G401 (cell line): ENCODE results near the gene C1orf232. TPM values are rescaled to one million over a fixed set of nuclear protein-coding genes. Genes with fewer than 3 reads are reported as not detected.

Experiments
- DNase-seq: peaks from one replicate; pipeline ENCODE4 v3.0.0-alpha.2; 2015; ENCODE audit warnings: low spot score
- in situ Hi-C: cut with HindIII; loops from 2 replicates; pipeline ENCODE4 v1.10.0; 2016; ENCODE audit warnings: low sequenced_read_pairs, mixed read lengths
- total RNA-seq: library from RNA; depleted of rRNA; stranded (reverse); fragments of >200 nt; shearing (Covaris generic); gene quantifications from 2 replicates; pipeline ENCODE4 v1.2.3, GENCODE V29; 2014; rRNA removed

C1orf232 gene
- total RNA-seq = not detected in 2 replicates

GRCh38 chr1:26168410-26169197 is at the start of gene C1orf232:
Gene C1orf232 (minus strand): TSS chr1:26168963. CDS start chr1:26168499, 464 bp downstream.
- in situ Hi-C loops = loop anchor here (5.0 kb wide), 1 partner anchor 66 kb away; no protein-coding TSS in a partner anchor
- no peak for DNase-seq

- in situ Hi-C loops = no loop called here
- no peak for DNase-seq
Measured at GRCh38 chr1:26215246-26215645, 46.5 kb upstream of the C1orf232 start.

GRCh38 chr1:26213335-26213905 is 44.7 kb upstream of the C1orf232 start:
- no peak for DNase-seq
- in situ Hi-C loops = no loop called here

- no peak for DNase-seq
- in situ Hi-C loops = no loop called here
Measured at GRCh38 chr1:26212726-26213125, 44.0 kb upstream of the C1orf232 start.

GRCh38 chr1:26210147-26210870 is 41.5 kb upstream of the C1orf232 start:
- in situ Hi-C loops = no loop called here
- no peak for DNase-seq

- no peak for DNase-seq
- in situ Hi-C loops = no loop called here
Measured at GRCh38 chr1:26203642-26204318, 35.0 kb upstream of the C1orf232 start.

GRCh38 chr1:26200413-26200812 is 31.6 kb upstream of the C1orf232 start:
- in situ Hi-C loops = no loop called here
- DNase-seq = no peak

GRCh38 chr1:26197813-26198212 is 29.1 kb upstream of the C1orf232 start:
- in situ Hi-C loops = no loop called here
- no peak for DNase-seq

- no peak for DNase-seq
- in situ Hi-C loops = no loop called here
Measured at GRCh38 chr1:26197301-26197700, 28.5 kb upstream of the C1orf232 start.

- no peak for DNase-seq
- in situ Hi-C loops = no loop called here
Measured at GRCh38 chr1:26195805-26196204, 27.0 kb upstream of the C1orf232 start.

GRCh38 chr1:26191739-26192138 is 23.0 kb upstream of the C1orf232 start:
- in situ Hi-C loops = no loop called here
- no peak for DNase-seq

GRCh38 chr1:26190373-26190987 is 21.7 kb upstream of the C1orf232 start, which contains the start of gene CATSPER4:
Gene CATSPER4 (plus strand): TSS chr1:26190602. CDS start chr1:26190628, 26 bp downstream.
- in situ Hi-C loops = no loop called here

GRCh38 chr1:26189751-26190275 is 21.1 kb upstream of the C1orf232 start:
- in situ Hi-C loops = no loop called here
- DNase-seq = no peak

More at GRCh38 chr1:26190373-26190987, 21.7 kb upstream of the C1orf232 start, which contains the start of gene CATSPER4:
- peak; percentile 29 for DNase-seq

GRCh38 chr1:26189331-26189730 is 20.6 kb upstream of the C1orf232 start:
- DNase-seq = no peak
- in situ Hi-C loops = no loop called here

GRCh38 chr1:26188477-26188876 is 19.7 kb upstream of the C1orf232 start:
- no peak for DNase-seq
- in situ Hi-C loops = no loop called here

- in situ Hi-C loops = no loop called here
- DNase-seq = no peak
Measured at GRCh38 chr1:26187882-26188281, 19.1 kb upstream of the C1orf232 start.

GRCh38 chr1:26184883-26185282 is 16.1 kb upstream of the C1orf232 start:
- in situ Hi-C loops = no loop called here
- no peak for DNase-seq

GRCh38 chr1:26184086-26184485 is 15.3 kb upstream of the C1orf232 start:
- in situ Hi-C loops = no loop called here
- no peak for DNase-seq

- in situ Hi-C loops = no loop called here
- DNase-seq = no peak
Measured at GRCh38 chr1:26182383-26182696, 13.6 kb upstream of the C1orf232 start.
